M059J (cell line): ENCODE data around the gene ARFGEF2. TPM values are rescaled to one million over a fixed set of nuclear protein-coding genes. Genes with fewer than 3 reads are reported as not detected.
"Not testable (repeated sequence)": the region's sequence is repeated elsewhere in the genome, so short reads cannot be mapped to it uniquely, and the experiment has no call there.

Experiments
- DNase-seq: peaks from one replicate; pipeline ENCODE4 v3.0.0-alpha.2; 2012; ENCODE audit warnings: low read depth
- total RNA-seq: library from RNA; depleted of rRNA; stranded (reverse); fragments of >200 nt; shearing (Covaris generic); gene quantifications from 2 replicates; pipeline ENCODE4 v1.2.3, GENCODE V29; 2014

The ARFGEF2 gene
- total RNA-seq, 1 experiment from 2014 or later = 35.4 TPM

- DNase-seq = peak; percentile 65
Observed at GRCh38 chr20:48928832-48929725, 7.6 kb downstream of the ARFGEF2 start.

GRCh38 chr20:48930035-48930434 is 8.5 kb downstream of the ARFGEF2 start:
- no peak for DNase-seq

GRCh38 chr20:48930878-48931277 is 9.4 kb downstream of the ARFGEF2 start:
- DNase-seq = no peak

GRCh38 chr20:48931527-48932374 is 10.2 kb downstream of the ARFGEF2 start:
- no peak for DNase-seq

DNA sequence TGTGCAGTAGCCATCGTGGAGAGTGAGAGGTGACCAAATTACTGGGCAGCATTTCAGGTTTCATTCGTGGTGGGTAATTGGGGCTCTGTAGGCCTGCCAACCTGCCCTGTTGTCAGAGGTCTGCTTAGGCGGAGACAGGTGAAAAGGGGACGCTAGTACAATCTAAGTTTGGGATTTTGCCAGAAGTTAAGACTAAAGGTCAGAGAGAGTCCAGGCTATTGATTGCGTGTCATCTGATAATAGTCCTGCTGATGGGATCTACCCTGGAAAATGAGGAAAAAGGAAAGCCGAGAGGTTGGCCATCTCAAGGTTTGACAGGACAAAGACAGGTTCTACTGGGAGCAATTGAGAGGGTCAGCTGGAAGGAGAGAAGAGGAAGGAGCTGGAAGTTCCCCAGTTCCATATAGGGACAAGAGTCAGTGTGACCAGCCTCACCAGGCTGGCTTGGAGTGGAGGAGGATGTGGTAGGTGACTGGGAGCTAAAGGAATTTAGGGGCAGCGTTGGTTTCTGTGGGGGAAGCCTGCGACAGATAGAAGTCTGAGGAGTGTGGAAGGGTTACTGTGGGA is 10.9 kb downstream of the ARFGEF2 start:
- peak; percentile 85 for DNase-seq

GRCh38 chr20:48933017-48933766 is 11.7 kb downstream of the ARFGEF2 start:
- DNase-seq = no peak

GRCh38 chr20:48934273-48934877 is 12.9 kb downstream of the ARFGEF2 start:
- not testable (repeated sequence) for DNase-seq

DNA sequence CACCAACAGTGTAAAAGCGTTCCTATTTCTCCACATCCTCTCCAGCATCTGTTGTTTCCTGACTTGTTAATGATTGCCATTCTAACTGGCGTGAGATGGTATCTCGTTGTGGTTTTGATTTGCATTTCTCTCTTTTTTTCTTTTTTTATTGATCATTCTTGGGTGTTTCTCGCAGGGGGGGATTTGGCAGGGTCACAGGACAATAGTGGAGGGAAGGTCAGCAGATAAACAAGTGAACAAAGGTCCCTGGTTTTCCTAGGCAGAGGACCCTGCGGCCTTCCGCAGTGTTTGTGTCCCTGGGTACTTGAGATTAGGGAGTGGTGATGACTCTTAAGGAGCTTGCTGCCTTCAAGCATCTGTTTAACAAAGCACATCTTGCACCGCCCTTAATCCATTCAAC is 13.5 kb downstream of the ARFGEF2 start:
- not testable (repeated sequence) for DNase-seq

GRCh38 chr20:48936178-48936577 is 14.7 kb downstream of the ARFGEF2 start:
- DNase-seq = not testable (repeated sequence)

GRCh38 chr20:48937674-48938073 is 16.2 kb downstream of the ARFGEF2 start:
- DNase-seq = no peak

GRCh38 chr20:48938670-48939069 is 17.2 kb downstream of the ARFGEF2 start:
- no peak for DNase-seq

- DNase-seq = no peak
Observed at GRCh38 chr20:48940170-48940569, 18.7 kb downstream of the ARFGEF2 start.

GRCh38 chr20:48941467-48941866 is 20.0 kb downstream of the ARFGEF2 start:
- no peak for DNase-seq

DNA sequence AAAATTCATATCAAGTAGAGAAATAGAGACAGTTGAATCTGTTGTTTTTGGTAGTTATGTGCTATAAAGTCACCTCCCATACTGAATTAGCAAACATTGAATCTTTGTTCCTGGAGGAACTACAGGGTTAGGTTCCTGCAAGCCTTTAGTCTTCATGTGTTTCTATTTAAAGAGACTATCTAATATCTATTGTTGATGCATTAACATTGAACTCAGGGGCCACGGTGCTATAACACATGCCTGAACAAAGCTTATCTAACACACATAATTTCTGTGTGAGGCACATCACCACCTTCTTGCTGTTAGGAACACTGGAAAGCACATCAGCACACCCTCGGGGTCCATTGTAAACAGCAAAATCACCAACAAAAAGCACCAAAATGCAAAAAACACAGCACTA is 21.2 kb downstream of the ARFGEF2 start:
- DNase-seq = no peak

DNA sequence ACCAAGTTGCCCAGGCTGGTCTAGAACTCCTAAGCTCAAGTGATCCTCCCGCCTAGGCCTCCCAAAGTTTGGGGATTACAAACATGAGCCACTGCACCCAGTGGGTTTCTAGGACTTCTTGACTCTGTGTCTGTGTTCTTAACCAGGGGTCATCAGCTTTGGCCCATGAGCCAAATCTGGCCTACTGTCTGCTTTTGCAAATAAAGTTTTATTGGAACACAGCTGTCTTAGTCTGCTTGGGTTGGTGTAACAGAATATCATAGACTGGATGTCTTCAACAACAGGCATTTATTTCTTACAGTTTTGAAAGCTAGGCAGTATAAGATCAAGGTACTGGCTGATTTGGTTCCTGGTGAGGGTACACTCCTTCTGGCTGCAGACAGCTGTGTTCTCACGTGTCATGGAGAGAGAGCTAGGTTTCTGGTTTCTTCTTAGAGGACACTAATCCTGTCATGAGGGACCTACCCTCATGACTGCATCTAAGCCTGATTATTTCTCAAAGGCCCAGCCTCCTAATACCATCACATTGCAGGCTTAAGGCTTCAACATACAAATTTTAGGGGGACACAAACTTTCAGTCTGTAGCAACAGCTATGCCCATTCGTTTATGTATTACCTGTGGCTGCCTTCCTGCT is 23.3 kb downstream of the ARFGEF2 start:
- DNase-seq = no peak

- DNase-seq = peak; percentile 89
Observed at GRCh38 chr20:48945840-48946514, 24.5 kb downstream of the ARFGEF2 start.

DNA sequence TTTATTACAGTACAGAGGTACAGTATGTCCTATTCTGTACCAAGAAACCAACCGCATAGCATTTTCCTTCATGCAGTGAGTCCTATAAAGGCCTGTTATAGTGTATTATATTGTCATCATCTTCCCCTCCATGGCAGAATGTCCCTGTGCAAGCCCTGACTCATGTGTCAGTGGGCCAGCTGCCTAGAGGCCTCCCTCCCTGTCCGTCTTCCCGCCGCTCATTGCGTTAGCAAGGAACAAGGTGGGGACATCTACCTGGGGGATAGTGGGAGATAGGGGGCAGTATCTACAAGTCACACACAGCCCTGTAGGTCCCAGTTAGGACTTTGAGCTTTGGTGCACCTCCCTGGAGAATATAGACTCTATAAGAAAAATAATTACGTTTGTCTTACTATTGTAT is 27.1 kb downstream of the ARFGEF2 start:
- DNase-seq = no peak

DNA sequence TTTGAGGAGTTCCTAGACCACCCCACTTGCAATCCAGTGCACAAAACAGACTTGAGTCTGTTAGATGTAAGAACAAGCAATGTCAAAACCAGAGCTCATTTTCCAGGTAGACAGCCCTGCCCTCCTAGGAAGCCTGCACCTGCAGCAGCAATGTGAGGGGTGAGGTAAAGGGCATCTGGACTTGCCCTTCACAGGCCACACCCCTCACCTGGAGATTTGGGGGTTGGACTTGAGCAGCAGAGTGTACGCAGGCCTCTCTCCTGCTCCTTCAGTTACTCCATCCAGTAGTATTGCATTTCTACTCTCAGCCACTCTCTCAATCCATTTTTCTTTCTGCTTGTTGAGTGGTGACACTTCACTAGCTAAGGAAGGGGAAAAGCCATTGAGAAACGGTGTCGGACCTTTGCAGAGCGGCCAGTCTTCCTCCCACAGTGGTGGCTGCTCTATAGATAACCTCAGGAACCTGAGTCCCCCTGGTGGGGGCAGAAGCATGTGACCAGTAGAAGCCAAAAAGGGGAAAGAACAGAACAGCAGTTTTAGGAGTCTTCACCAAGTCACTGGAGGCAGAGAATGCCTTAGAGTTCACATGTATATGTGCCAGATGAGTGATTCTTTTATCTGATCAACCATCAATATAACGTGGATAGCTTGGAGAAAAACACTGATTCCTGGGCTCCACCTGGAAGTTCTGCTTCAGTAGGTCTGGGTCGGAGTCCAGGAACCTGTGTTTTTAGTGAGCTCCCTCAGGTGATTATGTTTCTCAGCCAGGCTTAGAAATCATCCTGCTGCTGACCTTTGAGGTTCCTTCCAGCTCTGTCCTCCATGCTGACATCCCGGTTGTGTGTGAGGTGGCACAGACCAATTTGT is 28.0 kb downstream of the ARFGEF2 start:
- DNase-seq = no peak

DNA sequence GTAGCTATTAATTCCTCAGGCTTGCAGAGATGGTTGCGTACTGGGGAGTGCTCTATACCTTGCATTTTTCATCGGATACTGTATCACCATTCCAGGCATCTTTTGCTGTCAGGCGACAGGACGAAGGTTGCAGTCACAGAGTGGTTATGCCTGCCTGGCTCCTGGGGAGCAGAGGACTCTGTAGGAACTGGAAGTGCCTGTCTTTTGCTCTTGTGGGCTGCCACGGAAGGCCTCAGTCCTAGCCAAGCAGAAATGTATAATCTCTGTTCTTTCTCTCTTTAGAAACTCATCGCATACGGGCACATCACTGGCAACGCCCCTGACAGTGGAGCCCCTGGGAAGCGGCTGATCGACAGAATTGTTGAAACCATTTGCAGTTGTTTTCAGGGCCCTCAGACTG is 29.5 kb downstream of the ARFGEF2 start:
- DNase-seq = no peak
